ENCODE data around the gene NELFA.
A peak's percentile ranks its signal among the peaks of the same experiment; 100 is the strongest.

Gene NELFA

GRCh38 chr4:2008921-2009650 lies at the start of gene NELFA:
TSS of gene NELFA (minus strand) at chr4:2008974. CDS start at chr4:2008959, 15 bp downstream.
- peak; percentile 93 for DNase-seq

- DNase-seq, result no peak
Measured at GRCh38 chr4:2057382-2058065, 48.8 kb upstream of the NELFA start.

- DNase-seq, result no peak
Measured at GRCh38 chr4:2054217-2054616, 45.4 kb upstream of the NELFA start.

- DNase-seq, result no peak
Measured at GRCh38 chr4:2051086-2051485, 42.3 kb upstream of the NELFA start.

GRCh38 chr4:2049811-2050210 lies 41.0 kb upstream of the NELFA start:
- no peak for DNase-seq

GRCh38 chr4:2049381-2049780 lies 40.6 kb upstream of the NELFA start:
- no peak for DNase-seq

GRCh38 chr4:2048831-2049230 lies 40.1 kb upstream of the NELFA start:
- no peak for DNase-seq

GRCh38 chr4:2047781-2048581 lies 39.2 kb upstream of the NELFA start:
- no peak for DNase-seq

GRCh38 chr4:2047031-2047660 lies 38.4 kb upstream of the NELFA start:
- DNase-seq, result no peak

GRCh38 chr4:2046031-2046961 lies 37.5 kb upstream of the NELFA start:
- no peak for DNase-seq

GRCh38 chr4:2045518-2045951 lies 36.8 kb upstream of the NELFA start:
- DNase-seq, result no peak

GRCh38 chr4:2044542-2045517 lies 36.1 kb upstream of the NELFA start:
- no peak for DNase-seq

GRCh38 chr4:2044119-2044485 lies 35.3 kb upstream of the NELFA start:
- DNase-seq, result no peak

- DNase-seq, result no peak
Measured at GRCh38 chr4:2043396-2044118, 34.8 kb upstream of the NELFA start.

GRCh38 chr4:2042947-2043395 lies 34.2 kb upstream of the NELFA start:
- no peak for DNase-seq

- peak; percentile 22 for DNase-seq
Measured at GRCh38 chr4:2042204-2042946, 33.6 kb upstream of the NELFA start.

- peak; percentile 94 for DNase-seq
Measured at GRCh38 chr4:2041239-2042130, 32.7 kb upstream of the NELFA start.
